HEK293 (cell line): ENCODE measurements around the gene PRELID2.

ENCODE experiments used
- CTCF ChIA-PET: fragments of 350-600 bp; formaldehyde crosslinking; extraction: SDS; loops from one replicate; lab custom pipeline; 2021; ENCODE audit warnings: antibody characterized with exemption; lab: Yijun Ruan, JAX
- POLR2A ChIA-PET: fragments of 300-600 bp; formaldehyde crosslinking; extraction: SDS; loops from one replicate; lab custom pipeline; 2020; ENCODE audit warnings: antibody characterized with exemption, inconsistent platforms; lab: Yijun Ruan, JAX
- H3K27ac ChIP-seq: fragments of 200-500 bp; sonication (Bioruptor generic); 2 replicates; pipeline ENCODE4 v1.5.1; 2014; ENCODE audit warnings: low read depth, low read length, control low read depth, inconsistent platforms; ENCODE audit errors: extremely low read depth
- H3K36me3 ChIP-seq, 2 experiments: fragments of 200-500 bp in 1 of 2; sonication (Bioruptor generic) in 1 of 2; 1 replicate in 1 of 2; 2 replicates in 1 of 2; pipeline ENCODE4 v1.5.1; 2014 to 2017; ENCODE audit warnings: inconsistent platforms in 2 of 2, low read length in 2 of 2; ENCODE audit not compliant: control insufficient read depth in 2 of 2, insufficient read depth in 1 of 2
- H3K4me1 ChIP-seq: fragments of 200-500 bp; sonication (Bioruptor generic); 2 replicates; pipeline ENCODE4 v1.5.1; 2014; ENCODE audit warnings: mild to moderate bottlenecking, low read length, inconsistent platforms; ENCODE audit not compliant: control insufficient read depth, insufficient read depth
- H3K4me3 ChIP-seq: 2 replicates; pipeline ENCODE4 v1.5.1; 2011; ENCODE audit warnings: low read depth, mild to moderate bottlenecking, control low read depth, low read length, moderate library complexity
- H3K9me3 ChIP-seq: fragments of 200-500 bp; sonication (Bioruptor generic); 2 replicates; pipeline ENCODE4 v1.5.1; 2014; ENCODE audit warnings: low read depth, low read length, inconsistent platforms; ENCODE audit not compliant: control insufficient read depth, insufficient read depth
- BCL11B ChIP-seq: fragments of 450-650 bp; formaldehyde crosslinking; IDR thresholded peaks from 2 replicates; pipeline ENCODE4 v1.5.1; 2016; ENCODE audit warnings: low read depth, missing biosample characterization, missing genetic modification characterization
- BCL6B ChIP-seq: fragments of 450-650 bp; formaldehyde crosslinking; IDR thresholded peaks from 2 replicates; pipeline ENCODE4 v1.5.1; 2017; ENCODE audit warnings: missing biosample characterization, missing genetic modification characterization
- EGR2 ChIP-seq: fragments of 450-650 bp; formaldehyde crosslinking; IDR thresholded peaks from 2 replicates; pipeline ENCODE4 v1.5.1; 2016; ENCODE audit warnings: low read depth, missing biosample characterization, missing genetic modification characterization
- GFI1B ChIP-seq: fragments of 450-650 bp; formaldehyde crosslinking; IDR thresholded peaks from 2 replicates; pipeline ENCODE4 v1.5.1; 2016; ENCODE audit warnings: missing biosample characterization, missing genetic modification characterization
- KLF1 ChIP-seq: fragments of 450-650 bp; formaldehyde crosslinking; IDR thresholded peaks from 2 replicates; pipeline ENCODE4 v1.5.1; 2016; ENCODE audit warnings: missing biosample characterization, missing genetic modification characterization
- PRDM2 ChIP-seq: fragments of 450-650 bp; formaldehyde crosslinking; IDR thresholded peaks from 2 replicates; pipeline ENCODE4 v1.5.1; 2016; ENCODE audit warnings: missing biosample characterization, missing genetic modification characterization, borderline replicate concordance
- SCRT1 ChIP-seq: fragments of 450-650 bp; formaldehyde crosslinking; IDR thresholded peaks from 2 replicates; pipeline ENCODE4 v1.5.1; 2016; ENCODE audit warnings: missing biosample characterization, missing genetic modification characterization, borderline replicate concordance
- ZBTB1 ChIP-seq: fragments of 450-650 bp; formaldehyde crosslinking; IDR thresholded peaks from 2 replicates; pipeline ENCODE4 v1.5.1; 2016; ENCODE audit warnings: missing biosample characterization, missing genetic modification characterization
- ZFP69B ChIP-seq: fragments of 450-650 bp; formaldehyde crosslinking; IDR thresholded peaks from 2 replicates; pipeline ENCODE4 v1.5.1; 2016; ENCODE audit warnings: missing biosample characterization, missing genetic modification characterization
- ZIC2 ChIP-seq: fragments of 450-650 bp; formaldehyde crosslinking; IDR thresholded peaks from 2 replicates; pipeline ENCODE4 v1.5.1; 2016; ENCODE audit warnings: missing biosample characterization, missing genetic modification characterization
- ZNF114 ChIP-seq: fragments of 450-650 bp; formaldehyde crosslinking; IDR thresholded peaks from 2 replicates; pipeline ENCODE4 v1.5.0; 2017; ENCODE audit warnings: missing biosample characterization, missing genetic modification characterization
- ZNF16 ChIP-seq: fragments of 450-650 bp; formaldehyde crosslinking; IDR thresholded peaks from 2 replicates; pipeline ENCODE4 v1.5.1; 2016; ENCODE audit warnings: low read depth, missing biosample characterization, missing genetic modification characterization
- ZNF18 ChIP-seq: fragments of 450-650 bp; formaldehyde crosslinking; IDR thresholded peaks from 2 replicates; pipeline ENCODE4 v1.5.1; 2016; ENCODE audit warnings: missing biosample characterization, missing genetic modification characterization
- ZNF292 ChIP-seq: fragments of 450-650 bp; formaldehyde crosslinking; IDR thresholded peaks from 2 replicates; pipeline ENCODE4 v1.5.1; 2016; ENCODE audit warnings: low read depth, missing biosample characterization, missing genetic modification characterization, borderline replicate concordance
- ZNF341 ChIP-seq: fragments of 450-650 bp; formaldehyde crosslinking; IDR thresholded peaks from 2 replicates; pipeline ENCODE4; 2016; ENCODE audit warnings: low read depth, missing biosample characterization, missing genetic modification characterization
- ZNF521 ChIP-seq: fragments of 450-650 bp; formaldehyde crosslinking; IDR thresholded peaks from 2 replicates; pipeline ENCODE4 v1.5.1; 2017; ENCODE audit warnings: missing biosample characterization, mild to moderate bottlenecking, missing genetic modification characterization
- ZNF596 ChIP-seq: fragments of 450-650 bp; IDR thresholded peaks from 2 replicates; pipeline ENCODE4 v1.5.0; 2018; ENCODE audit warnings: missing biosample characterization, mild to moderate bottlenecking, missing genetic modification characterization, moderate library complexity
- ZNF623 ChIP-seq: fragments of 450-650 bp; formaldehyde crosslinking; IDR thresholded peaks from 2 replicates; pipeline ENCODE4 v1.5.1; 2016; ENCODE audit warnings: missing biosample characterization, missing genetic modification characterization
- ZNF645 ChIP-seq: fragments of 450-650 bp; formaldehyde crosslinking; IDR thresholded peaks from 2 replicates; pipeline ENCODE4; 2016; ENCODE audit warnings: missing biosample characterization, missing genetic modification characterization

PRELID2 gene

GRCh38 chr5:145775411-145775810 lies 59.7 kb downstream of the PRELID2 start (continued):
- TF ChIP-seq ZNF623 (tag by site-specific recombination) (no peak), BCL11B (tag by site-specific recombination) (no peak), ZNF521 (tag by site-specific recombination) (no peak), ZBTB1 (tag by site-specific recombination) (no peak), EGR2 (tag by site-specific recombination) (no peak), SCRT1 (tag by site-specific recombination) (no peak), ZNF596 (tag by site-specific recombination) (no peak), BCL6B (tag by site-specific recombination) (no peak)

- ChIA-PET CTCF (no interaction called here), POLR2A (no interaction called here)
- Histone ChIP-seq H3K4me1 (peaks cover 4% of the 10 kb centered on the region; the same call in 1 of the 2 replicates), H3K4me3 (no peak overlapping the region), H3K36me3 (peaks cover 0 to 4% of the 10 kb centered on the region in 2 experiments; a peak in 1 of 3 replicates), H3K27ac (no peak overlapping the region), H3K9me3 (no peaks in the 10 kb centered on the region)
- TF ChIP-seq GFI1B (tag by site-specific recombination), result no peak
- no peak for TF ChIP-seq ZNF341 (tag by site-specific recombination)
- peak; percentile 88 for TF ChIP-seq ZIC2 (tag by site-specific recombination)
Measured at GRCh38 chr5:145774442-145774841, 60.7 kb downstream of the PRELID2 start.

GRCh38 chr5:145772466-145772865 lies 62.7 kb downstream of the PRELID2 start:
- ChIA-PET POLR2A (no interaction called here), CTCF (interaction anchor here (1.1 kb wide), 1 partner anchor 11 kb away, joined by 3 read pairs; no protein-coding TSS in a partner anchor)
- H3K9me3 ChIP-seq, result no peaks in the 10 kb centered on the region
- no peak overlapping the region for H3K4me3 ChIP-seq
- no peaks in the 10 kb centered on the region for H3K36me3 ChIP-seq
- no peak overlapping the region for H3K27ac ChIP-seq
- no peak for TF ChIP-seq ZNF645 (tag by site-specific recombination)
- peak; percentile 67; the same call in 1 of the 2 replicates for TF ChIP-seq KLF1
- peaks cover 8% of the 10 kb centered on the region; the same call in 1 of the 2 replicates for H3K4me1 ChIP-seq

- peaks cover 19% of the 10 kb centered on the region for H3K4me1 ChIP-seq
- no peaks in the 10 kb centered on the region for H3K9me3 ChIP-seq
- ChIA-PET CTCF (interaction anchor here (0.7 kb wide), 1 partner anchor 11 kb away, joined by 3 read pairs; no protein-coding TSS in a partner anchor), POLR2A (no interaction called here)
- peak overlapping the region; percentile 47; the same call in 1 of the 2 replicates for H3K27ac ChIP-seq
- no peak overlapping the region for H3K4me3 ChIP-seq
- no peaks in the 10 kb centered on the region for H3K36me3 ChIP-seq
- no peak for TF ChIP-seq ZNF292
- 0 out of 2 replicates have a peak, but pooled peaks have one; percentile 50 for TF ChIP-seq ZNF18 (tag by site-specific recombination)
- no peak for TF ChIP-seq ZFP69B (tag by site-specific recombination)
- TF ChIP-seq ZNF645 (tag by site-specific recombination), result no peak
- no peak for TF ChIP-seq ZNF16 (tag by site-specific recombination)
- TF ChIP-seq ZNF114 (tag by site-specific recombination), result no peak
- no peak for TF ChIP-seq PRDM2 (tag by site-specific recombination)
Measured at GRCh38 chr5:145768863-145769262, 66.3 kb downstream of the PRELID2 start.
